Epithelial cell of proximal tubule (primary cell): ENCODE data around the gene ARL14EP. TPM values are rescaled to one million over a fixed set of nuclear protein-coding genes. Genes with fewer than 3 reads are reported as not detected.

ENCODE experiments used
- DNase-seq: peaks from one replicate; pipeline ENCODE4 v3.0.0-alpha.2; 2011; ENCODE audit warnings: low read depth
- H3K4me3 ChIP-seq: 2 replicates; pipeline ENCODE4 v1.5.1; 2011; ENCODE audit warnings: low read depth, mild to moderate bottlenecking, low read length
- CTCF ChIP-seq: conservative IDR thresholded peaks from 2 replicates; pipeline ENCODE4 v1.5.1; 2012; ENCODE audit warnings: low read depth, mild to moderate bottlenecking, low read length
- total RNA-seq: library from RNA; depleted of rRNA; stranded (reverse); fragments of >200 nt; gene quantifications from 2 replicates; pipeline ENCODE4 v1.2.3, GENCODE V29; 2015

Gene ARL14EP
- total RNA-seq, 1 donor from 2014 or later = 13.7 TPM

GRCh38 chr11:30312243-30312642 lies 10.7 kb upstream of the ARL14EP start:
- no peak overlapping the region for H3K4me3 ChIP-seq
- no peak for TF ChIP-seq CTCF
- DNase-seq = no peak

GRCh38 chr11:30313580-30313979 lies 9.3 kb upstream of the ARL14EP start:
- DNase-seq = no peak
- TF ChIP-seq CTCF = no peak
- H3K4me3 ChIP-seq = no peak overlapping the region

GRCh38 chr11:30314625-30315024 lies 8.3 kb upstream of the ARL14EP start:
- DNase-seq = no peak
- H3K4me3 ChIP-seq = no peak overlapping the region
- peak; percentile 64 for TF ChIP-seq CTCF

GRCh38 chr11:30316237-30316636 lies 6.7 kb upstream of the ARL14EP start:
- no peak overlapping the region for H3K4me3 ChIP-seq
- DNase-seq = no peak
- TF ChIP-seq CTCF = no peak

- no peak for TF ChIP-seq CTCF
These were observed 5.9 kb upstream of the ARL14EP start for GRCh38 chr11:30317030-30317429.

GRCh38 chr11:30321321-30321720 lies 1.6 kb upstream of the ARL14EP start:
- DNase-seq = no peak
- TF ChIP-seq CTCF = no peak

More at GRCh38 chr11:30317030-30317429, 5.9 kb upstream of the ARL14EP start:
- no peak for DNase-seq
- H3K4me3 ChIP-seq = no peak overlapping the region

GRCh38 chr11:30322191-30322590 lies 713 bp upstream of the ARL14EP start:
- no peak for DNase-seq
- H3K4me3 ChIP-seq = peak overlapping the region; percentile 77
- TF ChIP-seq CTCF = no peak

More at GRCh38 chr11:30321321-30321720, 1.6 kb upstream of the ARL14EP start:
- no peak overlapping the region for H3K4me3 ChIP-seq
